ENCODE measurements around the gene LARP4B. TPM values are rescaled to one million over a fixed set of nuclear protein-coding genes. Genes with fewer than 3 reads are reported as not detected.

The LARP4B gene
- total RNA-seq, 4 donors from 2014 or later, result 24.9 to 47.5 (median 35.2) TPM

DNA sequence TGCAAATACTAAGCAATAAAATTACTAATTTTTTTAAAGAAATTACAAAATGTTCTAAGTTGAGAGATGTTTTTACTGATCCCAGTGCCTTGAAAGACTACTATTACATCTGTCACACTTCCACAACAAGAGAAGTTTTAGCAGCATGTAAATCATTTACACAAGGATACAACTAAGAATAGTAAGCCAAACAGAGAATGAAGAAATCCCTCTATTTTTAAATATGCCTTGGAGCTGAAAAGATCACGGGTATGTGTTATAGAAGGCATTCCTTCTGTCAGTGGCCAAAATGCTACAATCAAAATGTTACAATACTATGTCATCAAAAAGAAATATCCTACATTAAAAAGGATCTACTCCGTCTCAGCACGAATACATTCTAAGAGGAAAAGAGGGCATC is 52.6 kb downstream of the LARP4B start:
- peaks cover 0 to 61% of the 10 kb centered on the region in 2 donors for H3K36me3 ChIP-seq
- WGBS, 2 donors (ENCODE audit: low coverage in 1 of 2), result 27 to 59% methylated on average over 3 of the region's 3 CpGs
- TF ChIP-seq POLR2AphosphoS5 (IDR thresholded peaks at IDR 0.05), result peak; percentile 13
- TF ChIP-seq, protein P1, sequence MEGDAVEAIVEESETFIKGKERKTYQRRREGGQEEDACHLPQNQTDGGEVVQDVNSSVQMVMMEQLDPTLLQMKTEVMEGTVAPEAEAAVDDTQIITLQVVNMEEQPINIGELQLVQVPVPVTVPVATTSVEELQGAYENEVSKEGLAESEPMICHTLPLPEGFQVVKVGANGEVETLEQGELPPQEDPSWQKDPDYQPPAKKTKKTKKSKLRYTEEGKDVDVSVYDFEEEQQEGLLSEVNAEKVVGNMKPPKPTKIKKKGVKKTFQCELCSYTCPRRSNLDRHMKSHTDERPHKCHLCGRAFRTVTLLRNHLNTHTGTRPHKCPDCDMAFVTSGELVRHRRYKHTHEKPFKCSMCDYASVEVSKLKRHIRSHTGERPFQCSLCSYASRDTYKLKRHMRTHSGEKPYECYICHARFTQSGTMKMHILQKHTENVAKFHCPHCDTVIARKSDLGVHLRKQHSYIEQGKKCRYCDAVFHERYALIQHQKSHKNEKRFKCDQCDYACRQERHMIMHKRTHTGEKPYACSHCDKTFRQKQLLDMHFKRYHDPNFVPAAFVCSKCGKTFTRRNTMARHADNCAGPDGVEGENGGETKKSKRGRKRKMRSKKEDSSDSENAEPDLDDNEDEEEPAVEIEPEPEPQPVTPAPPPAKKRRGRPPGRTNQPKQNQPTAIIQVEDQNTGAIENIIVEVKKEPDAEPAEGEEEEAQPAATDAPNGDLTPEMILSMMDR (IDR thresholded peaks at IDR 0.05), result no peak
- no peak for TF ChIP-seq EP300 (IDR thresholded peaks at IDR 0.05)
- no peak for TF ChIP-seq POLR2A (IDR thresholded peaks at IDR 0.05)
- H3K9me3 ChIP-seq, result no peaks in the 10 kb centered on the region
- ATAC-seq, result peak; percentile 58
- peak overlapping the region in 2 of 4 donors; percentile 65 to 69 for H3K27ac ChIP-seq
- H3K4me1 ChIP-seq, result peaks cover 0 to 33% (median 14%) of the 10 kb centered on the region in 3 donors
- H3K27me3 ChIP-seq, result no peaks in the 10 kb centered on the region
- H3K4me3 ChIP-seq, result no peak overlapping the region

DNA sequence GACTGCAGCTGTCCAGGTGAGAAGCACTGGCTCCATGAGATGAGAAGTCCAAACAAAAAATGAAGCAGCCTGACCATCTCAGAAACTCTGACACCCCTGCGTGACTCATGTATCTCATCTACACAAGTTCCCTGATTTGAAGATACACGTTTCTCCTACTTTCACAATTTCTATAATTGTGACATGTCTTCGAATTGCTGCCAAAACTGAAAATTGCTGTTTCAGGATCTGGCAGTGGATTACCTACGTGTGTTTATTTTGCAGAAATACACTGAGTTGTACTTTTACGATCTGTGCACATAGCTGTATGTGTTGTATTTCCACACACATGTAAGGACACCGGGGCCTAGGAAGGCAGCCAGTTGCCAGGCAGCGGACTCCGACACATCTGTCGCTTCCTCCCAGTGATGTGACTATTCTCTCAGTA is 53.2 kb downstream of the LARP4B start:
- peak; percentile 92 for ATAC-seq
- H3K4me3 ChIP-seq, result no peak overlapping the region
- H3K9me3 ChIP-seq, result no peaks in the 10 kb centered on the region
- WGBS, 2 donors (ENCODE audit: low coverage in 1 of 2), result 45 to 55% methylated on average over 5 to 9 of the region's 9 CpGs
- peaks cover 0 to 58% of the 10 kb centered on the region in 2 donors for H3K36me3 ChIP-seq
- no peaks in the 10 kb centered on the region for H3K27me3 ChIP-seq
- H3K27ac ChIP-seq, result peak overlapping the region in 3 of 4 donors; percentile 65 to 75 (median 69)
- H3K4me1 ChIP-seq, result peaks cover 0 to 33% (median 14%) of the 10 kb centered on the region in 3 donors
- TF ChIP-seq POLR2A (IDR thresholded peaks at IDR 0.05) (no peak), POLR2AphosphoS5 (IDR thresholded peaks at IDR 0.05) (peak; percentile 74)

DNA sequence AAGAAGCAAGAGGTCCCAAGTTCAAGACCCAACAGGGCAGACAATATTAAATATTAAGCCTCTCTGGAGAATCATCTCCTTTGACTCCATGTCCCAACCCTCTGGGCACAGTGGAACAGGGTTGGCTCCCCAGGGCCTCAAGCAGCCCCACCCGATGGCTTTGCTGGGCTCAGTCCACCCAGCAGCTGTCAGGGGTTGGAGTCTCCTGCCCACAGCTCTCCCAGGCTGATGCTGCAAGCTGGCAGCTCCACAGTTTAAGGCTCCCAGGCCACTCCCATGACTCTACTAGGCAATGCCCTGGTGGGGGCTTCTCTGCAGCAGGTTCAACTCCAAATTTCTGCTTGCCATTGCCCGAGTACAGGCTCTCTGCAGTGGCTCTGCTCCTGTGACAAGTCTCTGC is 55.1 kb downstream of the LARP4B start:
- H3K36me3 ChIP-seq, result peaks cover 0 to 54% of the 10 kb centered on the region in 2 donors
- no peaks in the 10 kb centered on the region for H3K27me3 ChIP-seq
- ATAC-seq, result no peak
- TF ChIP-seq POLR2A (IDR thresholded peaks at IDR 0.05) (no peak), POLR2AphosphoS5 (IDR thresholded peaks at IDR 0.05) (no peak), EP300 (IDR thresholded peaks at IDR 0.05) (no peak)
- TF ChIP-seq, protein P1 (IDR thresholded peaks at IDR 0.05), result no peak
- H3K27ac ChIP-seq, result no peak overlapping the region
- 100% methylated on average over 1 of the region's 2 CpGs; no CpG with 5 or more reads in 1 of the 2 donors for WGBS, 2 donors (ENCODE audit: low coverage in 1 of 2)
- H3K4me1 ChIP-seq, result peaks cover 0 to 41% (median 14%) of the 10 kb centered on the region in 3 donors
- no peaks in the 10 kb centered on the region for H3K9me3 ChIP-seq
- H3K4me3 ChIP-seq, result no peak overlapping the region

DNA sequence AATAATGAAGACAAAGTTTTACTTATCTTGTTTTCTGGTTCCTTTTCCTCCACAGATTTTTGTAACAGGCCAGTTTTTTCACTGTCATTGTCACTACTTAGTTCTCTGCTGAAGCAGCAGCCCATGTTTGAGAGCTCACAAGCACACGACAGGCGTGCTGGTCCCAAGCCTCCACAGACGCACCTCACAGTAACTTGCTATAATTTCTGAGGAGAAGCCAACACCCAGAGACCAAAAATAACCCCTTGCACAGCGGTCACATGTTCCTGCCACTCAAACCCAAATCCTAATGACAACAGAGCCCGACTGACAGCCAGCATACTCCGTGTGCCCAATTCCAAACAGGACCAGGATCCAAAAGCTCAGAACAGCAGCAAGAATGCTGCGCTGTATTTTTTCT is 58.5 kb downstream of the LARP4B start:
- Histone ChIP-seq H3K4me1 (peaks cover 0 to 28% (median 3%) of the 10 kb centered on the region in 3 donors), H3K27me3 (no peaks in the 10 kb centered on the region), H3K9me3 (no peaks in the 10 kb centered on the region), H3K36me3 (peaks cover 0 to 60% of the 10 kb centered on the region in 2 donors), H3K4me3 (no peak overlapping the region), H3K27ac (no peak overlapping the region)
- no peak for ATAC-seq
- no peak for TF ChIP-seq POLR2A (IDR thresholded peaks at IDR 0.05)
- TF ChIP-seq POLR2AphosphoS5 (IDR thresholded peaks at IDR 0.05), result no peak
- WGBS, 2 donors (ENCODE audit: low coverage in 1 of 2), result 70 to 89% methylated on average over 5 to 7 of the region's 7 CpGs

DNA sequence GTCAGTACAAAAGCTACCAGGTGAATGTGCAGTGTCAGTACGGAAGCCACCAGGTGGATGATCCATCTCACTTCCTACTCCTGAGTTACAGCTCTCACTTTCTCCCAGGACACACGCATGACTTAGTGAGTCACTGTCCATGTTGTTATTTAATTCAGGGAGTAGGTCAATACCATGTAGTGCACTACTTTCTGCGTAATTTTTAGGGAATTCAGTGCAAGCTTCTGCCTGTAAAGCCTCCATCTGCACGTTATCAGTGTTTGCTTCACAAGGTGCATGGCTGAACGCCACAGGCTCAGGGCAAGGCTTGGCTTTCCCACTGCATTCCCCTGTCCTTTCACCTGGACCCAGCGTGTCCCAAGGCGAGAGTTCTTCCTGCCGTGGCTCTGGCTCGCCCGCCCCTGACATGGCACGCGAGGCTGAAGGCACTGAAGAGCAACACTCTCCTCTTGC is 59.5 kb downstream of the LARP4B start:
- Histone ChIP-seq H3K27ac (no peak overlapping the region), H3K36me3 (peaks cover 0 to 59% of the 10 kb centered on the region in 2 donors), H3K4me1 (peaks cover 0 to 26% (median 0%) of the 10 kb centered on the region in 3 donors), H3K4me3 (no peak overlapping the region), H3K27me3 (no peaks in the 10 kb centered on the region), H3K9me3 (no peaks in the 10 kb centered on the region)
- ATAC-seq, result no peak
- 94% methylated on average over 7 of the region's 12 CpGs; no CpG with 5 or more reads in 1 of the 2 donors for WGBS, 2 donors (ENCODE audit: low coverage in 1 of 2)
- TF ChIP-seq POLR2AphosphoS5 (IDR thresholded peaks at IDR 0.05) (no peak), EP300 (IDR thresholded peaks at IDR 0.05) (no peak), POLR2A (IDR thresholded peaks at IDR 0.05) (no peak)
- TF ChIP-seq, protein P1 (IDR thresholded peaks at IDR 0.05), result no peak

DNA sequence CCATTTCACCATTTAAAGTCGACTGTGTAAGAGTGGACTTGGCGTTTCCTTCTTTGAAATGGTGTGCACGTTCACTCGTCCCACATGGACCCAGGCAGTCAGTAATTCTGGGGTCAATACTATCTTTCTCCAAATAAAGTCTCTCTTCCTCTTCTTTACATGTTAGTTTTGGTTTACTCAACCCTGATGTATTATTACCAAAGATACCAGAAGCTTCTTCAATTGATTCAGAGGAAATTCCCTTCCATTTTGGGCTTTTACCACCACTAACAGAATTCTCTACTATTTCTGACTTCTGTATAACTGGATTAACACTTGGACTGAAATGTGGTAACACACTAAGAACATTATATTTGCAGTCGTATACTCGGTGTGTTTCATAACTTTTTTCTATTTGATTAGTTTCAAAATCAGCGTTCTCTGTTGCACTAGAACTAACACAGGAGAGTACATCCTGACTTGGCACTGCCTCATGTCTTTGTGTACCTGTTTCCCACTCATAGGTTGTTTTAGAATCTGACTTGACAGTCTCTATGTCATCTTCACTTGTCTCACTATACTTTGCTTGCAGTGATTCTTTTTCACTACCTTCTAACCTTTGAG is 60.8 kb downstream of the LARP4B start:
- H3K4me3 ChIP-seq, result no peak overlapping the region
- no peak for TF ChIP-seq EP300 (IDR thresholded peaks at IDR 0.05)
- TF ChIP-seq, protein P1 (IDR thresholded peaks at IDR 0.05), result no peak
- no peak for TF ChIP-seq POLR2A (IDR thresholded peaks at IDR 0.05)
- TF ChIP-seq POLR2AphosphoS5 (IDR thresholded peaks at IDR 0.05), result no peak
- no peaks in the 10 kb centered on the region for H3K9me3 ChIP-seq
- WGBS, 2 donors (ENCODE audit: low coverage in 1 of 2), result 90 to 93% methylated on average over 7 of the region's 7 CpGs
- peaks cover 0 to 20% (median 0%) of the 10 kb centered on the region in 3 donors for H3K4me1 ChIP-seq
- ATAC-seq, result no peak
- H3K36me3 ChIP-seq, result peaks cover 0 to 47% of the 10 kb centered on the region in 2 donors
- no peaks in the 10 kb centered on the region for H3K27me3 ChIP-seq
- no peak overlapping the region for H3K27ac ChIP-seq

All from gastroesophageal sphincter (tissue), 4 donors.